K562 (cell line): ENCODE results near the gene GINS2. TPM values are rescaled to one million over a fixed set of nuclear protein-coding genes. Genes with fewer than 3 reads are reported as not detected.
A peak's percentile ranks its signal among the peaks of the same experiment; 100 is the strongest.

Source experiments
- ATAC-seq: fragments of 200-7000 bp; cut with Tn5 transposase; 3 replicates; pipeline ENCODE4 v1.9.1; 2020; ENCODE audit warnings: moderate library complexity
- BruUV-seq: library from RNA; stranded (reverse); fragments of 400-500 nt; replicated peaks from 2 replicates; lab custom pipeline; 2021; lab: Mats Ljungman, UMichigan
- CTCF ChIA-PET: fragments of 300-600 bp; formaldehyde crosslinking; extraction: SDS; loops from one replicate; lab custom pipeline; 2021; ENCODE audit warnings: low intra/inter-chr PET ratio; lab: Yijun Ruan, JAX
- POLR2A ChIA-PET: fragments of 300-600, 350-650 bp; sonication (Branson Sonifier 250); formaldehyde crosslinking; extraction: SDS; loops from one replicate; lab custom pipeline; 2021; ENCODE audit warnings: antibody characterized with exemption, inconsistent platforms; lab: Yijun Ruan, JAX
- DNase-seq, 4 experiments: peaks; one replicate each; pipeline versions ENCODE4 v3.0.0 to v3.0.0-alpha.2; 2011 to 2018; ENCODE audit warnings: low spot score in 3 of 4, mixed read lengths in 3 of 4; ENCODE audit errors: extremely low read depth in 1 of 4
- FAIRE-seq: peaks from 2 replicates; lab custom pipeline; 2011; peaks lifted over from hg19 to GRCh38; lab: Jason Lieb, UNC
- H2AFZ ChIP-seq: 2 replicates; pipeline ENCODE4 v1.6.0; 2011; ENCODE audit warnings: low read depth, low read length, control low read depth, inconsistent platforms
- H3K27ac ChIP-seq: fragments of 200-600 bp; 3 replicates; pipeline ENCODE4 v1.8.0; 2011; ENCODE audit warnings: low read depth, mild to moderate bottlenecking, control low read depth, inconsistent platforms, low read length, moderate library complexity, mixed read lengths; ENCODE audit errors: extremely low read depth
- H3K27me3 ChIP-seq, 2 experiments: fragments of 300-600 bp in 1 of 2; 2 replicates in 1 of 2; 3 replicates in 1 of 2; pipeline versions ENCODE4 v1.6.0 to v1.8.0; 2011; ENCODE audit warnings: inconsistent platforms in 2 of 2, low read length in 2 of 2, mild to moderate bottlenecking in 1 of 2, mixed read lengths in 1 of 2, moderate library complexity in 1 of 2; ENCODE audit not compliant: control insufficient read depth in 2 of 2, insufficient read depth in 2 of 2
- H3K36me3 ChIP-seq: fragments of 300-600 bp; 3 replicates; pipeline ENCODE4 v1.8.0; 2011; ENCODE audit warnings: mild to moderate bottlenecking, low read length, inconsistent platforms; ENCODE audit not compliant: control insufficient read depth, insufficient read depth
- H3K4me1 ChIP-seq, 2 experiments: fragments of 200-600 bp in 1 of 2; replicated peaks in 1 of 2; 2 replicates in 1 of 2; 3 replicates in 1 of 2; pipeline versions ENCODE4 v1.5.1 to v1.8.0; 2011; ENCODE audit warnings: inconsistent platforms in 2 of 2, low read length in 2 of 2, mild to moderate bottlenecking in 1 of 2, mixed read lengths in 1 of 2, moderate library complexity in 1 of 2; ENCODE audit not compliant: control insufficient read depth in 2 of 2, insufficient read depth in 2 of 2
- H3K4me2 ChIP-seq: 2 replicates; pipeline ENCODE4 v1.6.1; 2011; ENCODE audit warnings: low read length, control low read depth, inconsistent platforms, mixed read lengths; ENCODE audit not compliant: insufficient read depth
- H3K4me3 ChIP-seq: fragments of 200-600 bp; sonication (generic), shearing (Covaris generic); 2 replicates; pipeline ENCODE4 v1.5.1; 2016; ENCODE audit warnings: control low read depth, inconsistent platforms
- H3K79me2 ChIP-seq: fragments of 200-600 bp; 3 replicates; pipeline ENCODE4 v1.8.0; 2011; ENCODE audit warnings: low read length, inconsistent platforms; ENCODE audit not compliant: control insufficient read depth, insufficient read depth
- H3K9ac ChIP-seq, 2 experiments: 2 replicates each; pipeline versions ENCODE4 v1.6.0 to v1.6.1; 2011; ENCODE audit warnings: low read depth in 2 of 2, low read length in 2 of 2, control low read depth in 1 of 2, inconsistent platforms in 1 of 2, mild to moderate bottlenecking in 1 of 2, mixed read lengths in 1 of 2; ENCODE audit not compliant: insufficient read depth in 1 of 2
- H3K9me1 ChIP-seq: one replicate; pipeline ENCODE4 v1.6.0; 2011; ENCODE audit warnings: inconsistent platforms, mild to moderate bottlenecking, low read length, moderate library complexity; ENCODE audit not compliant: control insufficient read depth, insufficient read depth
- H3K9me3 ChIP-seq: replicated peaks from 2 replicates; pipeline ENCODE4 v1.5.1; 2011; ENCODE audit warnings: low read depth, low read length, inconsistent platforms; ENCODE audit not compliant: control insufficient read depth, insufficient read depth
- H4K20me1 ChIP-seq: replicated peaks from 2 replicates; pipeline ENCODE4 v1.6.1; 2011; ENCODE audit warnings: low read length, inconsistent platforms, mixed read lengths; ENCODE audit not compliant: control insufficient read depth, insufficient read depth
- MECOM ChIP-seq: fragments of 250-450 bp; sonication (Bioruptor Pico); IDR thresholded peaks from 2 replicates; pipeline ENCODE4 v1.8.0; 2022; ENCODE audit warnings: inconsistent platforms
- NFYB ChIP-seq: IDR thresholded peaks from 2 replicates; pipeline ENCODE4 v1.6.1; 2011; ENCODE audit warnings: mild to moderate bottlenecking, moderate library complexity; ENCODE audit not compliant: insufficient read length; ENCODE audit errors: extremely low read depth
- POLR2AphosphoS5 ChIP-seq: IDR thresholded peaks from 2 replicates; pipeline ENCODE4 v1.6.1; 2011; ENCODE audit warnings: mild to moderate bottlenecking, low read depth, low read length, moderate library complexity; ENCODE audit not compliant: control insufficient read depth, insufficient read depth
- POLR2G ChIP-seq: fragments of 200-400 bp; formaldehyde crosslinking; IDR thresholded peaks from 2 replicates; pipeline ENCODE4 v1.6.1; 2017; ENCODE audit warnings: low read depth, mild to moderate bottlenecking, antibody characterized with exemption, low read length, moderate library complexity
- RBM22 ChIP-seq: fragments of 200-400 bp; formaldehyde crosslinking; IDR thresholded peaks from 2 replicates; pipeline ENCODE4 v1.6.1; 2018; ENCODE audit warnings: low read length, low read depth; ENCODE audit not compliant: poor library complexity, severe bottlenecking
- SUPT5H ChIP-seq: fragments of 450-650 bp; IDR thresholded peaks from 2 replicates; pipeline ENCODE4 v1.6.1; 2016
- ZNF263 ChIP-seq: sonication (generic); formaldehyde crosslinking; IDR thresholded peaks from 2 replicates; pipeline ENCODE4 v1.8.0; 2022; ENCODE audit warnings: mild to moderate bottlenecking, missing genetic modification reagents, borderline replicate concordance
- WGBS: fragments of 100-300 bp; shearing (Covaris generic); methylation state at CpG from one replicate; pipeline ENCODE4 v1.1.6; 2016; ENCODE audit warnings: low coverage, mixed read lengths; ENCODE audit not compliant: insufficient coverage; ENCODE audit errors: missing lambda C conversion rate; 5-methylcytosine and 5-hydroxymethylcytosine counted together
- in situ Hi-C: fragments of 300-500 bp; cut with MboI; formaldehyde crosslinking; loops from 4 replicates; pipeline ENCODE4 v1.15.0; 2018; ENCODE audit warnings: inconsistent platforms, mixed read lengths
- intact Hi-C: fragments of 100-400 bp; cut with micrococcal nuclease; formaldehyde crosslinking; loops from 2 replicates; pipeline ENCODE4 v1.14.2; 2022
- polyA plus RNA-seq, 8 experiments: library from polyadenylated mRNA; depleted of rRNA in 4 of 8; stranded (reverse) in 5 of 8; unstranded in 3 of 8; fragments of >200 nt; fragmentation: Nextera tagmentation in 2 of 8; fragmentation: Illumina TruSeq in 1 of 8; extraction: Ambion mirVana in 2 of 8; extraction: Trizol in 1 of 8; gene quantifications; 2 replicates each; pipeline versions ENCODE4 v1.2.1 to v1.2.3, GENCODE V29; 2011 to 2014; ENCODE audit warnings: inconsistent platforms in 1 of 8, missing spikeins in 1 of 8
- total RNA-seq, 7 experiments: library from RNA; depleted of rRNA in 6 of 7; stranded (reverse); fragments of >200 nt in 6 of 7; fragmentation: Illumina TruSeq in 2 of 7; extraction: Trizol in 2 of 7; gene quantifications; 2 replicates each; pipeline versions ENCODE4 v1.2.1 to v1.2.3, GENCODE V29; 2011 to 2021; ENCODE audit warnings: low replicate concordance in 1 of 7
- TF ChIP-seq, protein P1 (sequence below): IDR thresholded peaks from 2 replicates; pipeline ENCODE4 v1.6.1; 2016; ENCODE audit warnings: missing genetic modification characterization, missing compliant biosample characterization

Gene GINS2
- total and polyA plus RNA-seq, 9 of the 15 experiments (the other 6 are each of a cell fraction or from before 2014, with no cell fraction given) = 40.4 to 76.2 (median 44.6) TPM

GRCh38 chr16:85655216-85656129 lies 33.3 kb downstream of the GINS2 start:
- ATAC-seq (no peak), FAIRE-seq (no peak), DNase-seq (no peak)
- 92% methylated on average over 27 of the region's 35 CpGs for WGBS
- no peak overlapping the region for H3K4me2 ChIP-seq
- ChIA-PET CTCF (no interaction called here), POLR2A (interaction anchor here (0.5 kb wide), 1 partner anchor 13 kb away, joined by 3 read pairs; no protein-coding TSS in a partner anchor)
- H3K9ac ChIP-seq = no peak overlapping the region
- H3K4me1 ChIP-seq = peaks cover 9 to 66% of the 10 kb centered on the region in 2 experiments; a peak in 4 of 5 replicates
- no peak overlapping the region for H2AFZ ChIP-seq
- no peaks in the 10 kb centered on the region for H3K27me3 ChIP-seq
- TF ChIP-seq, protein P1, sequence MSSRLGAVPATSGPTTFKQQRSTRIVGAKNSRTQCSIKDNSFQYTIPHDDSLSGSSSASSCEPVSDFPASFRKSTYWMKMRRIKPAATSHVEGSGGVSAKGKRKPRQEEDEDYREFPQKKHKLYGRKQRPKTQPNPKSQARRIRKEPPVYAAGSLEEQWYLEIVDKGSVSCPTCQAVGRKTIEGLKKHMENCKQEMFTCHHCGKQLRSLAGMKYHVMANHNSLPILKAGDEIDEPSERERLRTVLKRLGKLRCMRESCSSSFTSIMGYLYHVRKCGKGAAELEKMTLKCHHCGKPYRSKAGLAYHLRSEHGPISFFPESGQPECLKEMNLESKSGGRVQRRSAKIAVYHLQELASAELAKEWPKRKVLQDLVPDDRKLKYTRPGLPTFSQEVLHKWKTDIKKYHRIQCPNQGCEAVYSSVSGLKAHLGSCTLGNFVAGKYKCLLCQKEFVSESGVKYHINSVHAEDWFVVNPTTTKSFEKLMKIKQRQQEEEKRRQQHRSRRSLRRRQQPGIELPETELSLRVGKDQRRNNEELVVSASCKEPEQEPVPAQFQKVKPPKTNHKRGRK (tag) = no peak
- TF ChIP-seq ZNF263 (CRISPR knock-in tag) (0 out of 2 replicates have a peak, but pooled peaks have one; percentile 11), SUPT5H (0 out of 2 replicates have a peak, but pooled peaks have one; percentile 2), MECOM (no peak), POLR2AphosphoS5 (peak; percentile 13; the same call in 1 of the 2 replicates), RBM22 (peak; percentile 95), NFYB (no peak), POLR2G (peak; percentile 59)
- H3K4me3 ChIP-seq = no peak overlapping the region
- in situ Hi-C loops (no loop called here), intact Hi-C loops (no loop called here)
- H3K79me2 ChIP-seq = peaks cover 61% of the 10 kb centered on the region
- H3K9me1 ChIP-seq = peaks cover 8% of the 10 kb centered on the region
- H3K27ac ChIP-seq = no peak overlapping the region; the same call in 2 of the 3 replicates
- peaks cover 94% of the 10 kb centered on the region for H3K36me3 ChIP-seq
- H3K9me3 ChIP-seq = no peaks in the 10 kb centered on the region
- peaks cover 62% of the 10 kb centered on the region for H4K20me1 ChIP-seq
- no TSS peak for BruUV-seq
